A673 (cell line): Measurements from ENCODE around the gene SCGB1D2. TPM values are rescaled to one million over a fixed set of nuclear protein-coding genes. Genes with fewer than 3 reads are reported as not detected.

Experiments
- BruUV-seq: library from RNA; stranded (reverse); fragments of 400-500 nt; replicated peaks from 2 replicates; lab custom pipeline; 2021; lab: Mats Ljungman, UMichigan
- CTCF ChIA-PET: fragments of 300-600 bp; sonication (Branson Sonifier 250); formaldehyde crosslinking; loops from one replicate; lab custom pipeline; 2022; ENCODE audit warnings: antibody characterized with exemption; lab: Charles Lee
- POLR2A ChIA-PET: fragments of 300-600 bp; sonication (Branson Sonifier 250); formaldehyde crosslinking; loops from one replicate; lab custom pipeline; 2022; ENCODE audit warnings: antibody characterized with exemption; ENCODE audit not compliant: low non-redundant PET; lab: Charles Lee
- DNase-seq: peaks from one replicate; pipeline ENCODE4 v3.0.0-alpha.2; 2015; ENCODE audit warnings: low spot score
- H3K27ac ChIP-seq: fragments of 200-600 bp; sonication (generic); 2 replicates; pipeline ENCODE4 v1.5.1; 2016; ENCODE audit warnings: mixed run types, low read depth, mild to moderate bottlenecking, mixed read lengths, antibody characterized with exemption, low read length; ENCODE audit not compliant: poor library complexity, severe bottlenecking
- H3K27me3 ChIP-seq: fragments of 200-600 bp; sonication (generic); replicated peaks from 2 replicates; pipeline ENCODE4 v1.6.1; 2017; ENCODE audit warnings: mixed run types, low read depth, mild to moderate bottlenecking, mixed read lengths, antibody characterized with exemption, low read length; ENCODE audit not compliant: insufficient read depth, poor library complexity
- H3K36me3 ChIP-seq: fragments of 200-600 bp; sonication (generic); 2 replicates; pipeline ENCODE4 v1.6.1; 2016; ENCODE audit warnings: mixed run types, mild to moderate bottlenecking, mixed read lengths, antibody characterized with exemption, low read length; ENCODE audit not compliant: insufficient read depth, poor library complexity, severe bottlenecking
- H3K4me1 ChIP-seq: fragments of 200-600 bp; sonication (generic); 2 replicates; pipeline ENCODE4 v1.6.1; 2017; ENCODE audit warnings: mixed run types, mild to moderate bottlenecking, mixed read lengths, antibody characterized with exemption, low read length; ENCODE audit not compliant: insufficient read depth, poor library complexity, severe bottlenecking
- H3K4me3 ChIP-seq: fragments of 200-600 bp; sonication (generic); 2 replicates; pipeline ENCODE4 v1.5.1; 2016; ENCODE audit warnings: low read depth, mixed run types, mild to moderate bottlenecking, mixed read lengths, low read length; ENCODE audit not compliant: poor library complexity, severe bottlenecking
- H3K9me3 ChIP-seq: fragments of 200-600 bp; sonication (generic); 2 replicates; pipeline ENCODE4 v1.6.1; 2016; ENCODE audit warnings: mixed run types, low read depth, mild to moderate bottlenecking, mixed read lengths, antibody characterized with exemption, low read length; ENCODE audit not compliant: poor library complexity, severe bottlenecking
- CTCF ChIP-seq: fragments of 300-800, 200-600 bp; sonication (generic); conservative IDR thresholded peaks from 2 replicates; pipeline ENCODE4 v1.5.1; 2017; ENCODE audit warnings: low read depth, mild to moderate bottlenecking, antibody characterized with exemption, low read length, moderate library complexity, mixed read lengths
- EZH2 ChIP-seq: fragments of 200-600 bp; sonication (generic); IDR thresholded peaks from 2 replicates; pipeline ENCODE4 v1.6.1; 2017; ENCODE audit warnings: borderline replicate concordance, low read depth, mild to moderate bottlenecking, mixed read lengths, antibody characterized with exemption, low read length; ENCODE audit not compliant: poor library complexity, severe bottlenecking
- intact Hi-C: fragments of 100-400 bp; cut with micrococcal nuclease; formaldehyde crosslinking; loops from one replicate; pipeline ENCODE4 v1.10.0; 2022; ENCODE audit not compliant: unreplicated experiment
- total RNA-seq: library from RNA; stranded (reverse); gene quantifications from 2 replicates; pipeline ENCODE4 v1.2.3, GENCODE V29; 2021

SCGB1D2 gene
- total RNA-seq, 1 experiment from 2014 or later = not detected

- no peak for TF ChIP-seq EZH2
- TF ChIP-seq CTCF = no peak
- intact Hi-C loops = no loop called here
- CTCF ChIA-PET = interaction anchor here (0.8 kb wide), 1 partner anchor 109 kb away, joined by 3 read pairs; no protein-coding TSS in a partner anchor
- DNase-seq = no peak
- no peaks in the 10 kb centered on the region for H3K9me3 ChIP-seq
- no peaks in the 10 kb centered on the region for H3K4me1 ChIP-seq
- H3K4me3 ChIP-seq = no peak overlapping the region
- POLR2A ChIA-PET = no interaction called here
- H3K27me3 ChIP-seq = peaks cover 28% of the 10 kb centered on the region
- BruUV-seq = no TSS peak
- H3K27ac ChIP-seq = no peak overlapping the region
- H3K36me3 ChIP-seq = no peaks in the 10 kb centered on the region
Observed at GRCh38 chr11:62267050-62267449, 25.0 kb downstream of the SCGB1D2 start.

- ChIA-PET POLR2A (interaction anchor here (0.5 kb wide), 1 partner anchor 12 kb away, joined by 3 read pairs; no protein-coding TSS in a partner anchor), CTCF (no interaction called here)
- intact Hi-C loops = no loop called here
- TF ChIP-seq CTCF = no peak
- no peak for TF ChIP-seq EZH2
- no TSS peak for BruUV-seq
- Histone ChIP-seq H3K4me3 (no peak overlapping the region), H3K27me3 (peaks cover 29% of the 10 kb centered on the region), H3K36me3 (no peaks in the 10 kb centered on the region), H3K4me1 (no peaks in the 10 kb centered on the region), H3K9me3 (no peaks in the 10 kb centered on the region), H3K27ac (no peak overlapping the region)
- no peak for DNase-seq
Observed at GRCh38 chr11:62267576-62267975, 25.5 kb downstream of the SCGB1D2 start.

- ChIA-PET CTCF (no interaction called here), POLR2A (no interaction called here)
- Histone ChIP-seq H3K4me1 (no peaks in the 10 kb centered on the region), H3K36me3 (no peaks in the 10 kb centered on the region), H3K27me3 (peaks cover 27% of the 10 kb centered on the region), H3K4me3 (no peak within 1 kb of the TSS), H3K27ac (no peak within 1 kb of the TSS), H3K9me3 (no peaks in the 10 kb centered on the region)
- TF ChIP-seq EZH2 = no peak
- TF ChIP-seq CTCF = 0 out of 2 replicates have a peak, but pooled peaks have one; percentile 28
- intact Hi-C loops = no loop called here
- no TSS peak for BruUV-seq
- no peak for DNase-seq
Observed at GRCh38 chr11:62269654-62270278, 27.7 kb downstream of the SCGB1D2 start, which contains the start of gene SCGB2A2. Gene SCGB2A2 (plus strand): TSS chr11:62270158. CDS start chr11:62270217, 59 bp downstream.
